Mesenteric fat pad (tissue), 1 donor: ENCODE data around the gene CFAP74. TPM values are rescaled to one million over a fixed set of nuclear protein-coding genes. Genes with fewer than 3 reads are reported as not detected.

Experiments
- DNase-seq: peaks from one replicate; pipeline ENCODE4 v3.0.0-alpha.2; 2020; ENCODE audit warnings: low spot score
- total RNA-seq: library from RNA; stranded (reverse); fragmentation: NEBNext Ultra II Directional; extraction: Animal tissue kit (Norgen Biotek cat#: 25700); gene quantifications from one replicate; pipeline ENCODE4 v1.2.1, GENCODE V29; 2021
- donor health status: DM: yes; HTN: yes; CAD: no.

CFAP74 gene
- total RNA-seq, 1 donor from 2014 or later: not detected

GRCh38 chr1:1883092-1883873, 120.3 kb downstream of the CFAP74 start:
- no peak for DNase-seq

GRCh38 chr1:1881727-1882126, 121.9 kb downstream of the CFAP74 start:
- DNase-seq: no peak

- no peak for DNase-seq
These were observed 122.8 kb downstream of the CFAP74 start for GRCh38 chr1:1880617-1881312.

- DNase-seq: no peak
These were observed 123.6 kb downstream of the CFAP74 start for GRCh38 chr1:1879942-1880341.

- DNase-seq: no peak
These were observed 125.6 kb downstream of the CFAP74 start for GRCh38 chr1:1877865-1878436.

GRCh38 chr1:1876335-1876930, 127.2 kb downstream of the CFAP74 start:
- no peak for DNase-seq

GRCh38 chr1:1875932-1876331, 127.7 kb downstream of the CFAP74 start:
- DNase-seq: no peak

GRCh38 chr1:1874901-1875300, 128.7 kb downstream of the CFAP74 start:
- DNase-seq: no peak

GRCh38 chr1:1873186-1873585, 130.4 kb downstream of the CFAP74 start:
- DNase-seq: no peak

GRCh38 chr1:1872329-1872994, 131.1 kb downstream of the CFAP74 start:
- no peak for DNase-seq

Other genes with a start within 250 kb of the CFAP74 start
- 165 TPM for gene NADK, start 225.3 kb downstream of the CFAP74 start, total RNA-seq
- gene GNB1, start 112.7 kb downstream of the CFAP74 start, total RNA-seq: 318 TPM
- gene CALML6, start 88.5 kb downstream of the CFAP74 start, total RNA-seq: 0.26 TPM
- gene TMEM52, start 84.5 kb downstream of the CFAP74 start, total RNA-seq: 1.5 TPM
- not detected for gene GABRD, start 15.6 kb upstream of the CFAP74 start, total RNA-seq
- 1.4 TPM for gene PRKCZ, start 46.6 kb upstream of the CFAP74 start, total RNA-seq
- 42.6 TPM for gene FAAP20, start 191.0 kb upstream of the CFAP74 start, total RNA-seq
- gene SKI, start 224.5 kb upstream of the CFAP74 start, total RNA-seq: 101 TPM